Ureter (tissue), 1 donor: ENCODE measurements around the gene LPAR5. TPM values are rescaled to one million over a fixed set of nuclear protein-coding genes. Genes with fewer than 3 reads are reported as not detected.

Experiments
- total RNA-seq: library from RNA; stranded (reverse); gene quantifications from one replicate; pipeline ENCODE4 v1.2.4, GENCODE V29; 2023
- donor health status: DM: yes; HTN: yes; CAD: no.

Gene LPAR5
- total RNA-seq, 1 donor from 2014 or later, result 13.6 TPM

Other genes starting within 250 kb of the LPAR5 start
- gene CD27, start 191.0 kb downstream of the LPAR5 start, total RNA-seq, result 2.6 TPM
- gene TAPBPL, start 183.9 kb downstream of the LPAR5 start, total RNA-seq, result 52.3 TPM
- gene VAMP1, start 165.3 kb downstream of the LPAR5 start, total RNA-seq, result 16.0 TPM
- gene MRPL51, start 142.7 kb downstream of the LPAR5 start, total RNA-seq, result 150 TPM
- 24.0 TPM for gene NCAPD2, start 141.9 kb downstream of the LPAR5 start, total RNA-seq
- gene GAPDH, start 101.4 kb downstream of the LPAR5 start, total RNA-seq, result 2,120 TPM
- gene IFFO1, start 79.9 kb downstream of the LPAR5 start, total RNA-seq, result 13.7 TPM
- gene NOP2, start 67.7 kb downstream of the LPAR5 start, total RNA-seq, result 51.7 TPM
- 232 TPM for gene CHD4, start 28.6 kb downstream of the LPAR5 start, total RNA-seq
- gene ACRBP, start 11.5 kb upstream of the LPAR5 start, total RNA-seq, result 2.3 TPM
- 39.3 TPM for gene ING4, start 27.2 kb upstream of the LPAR5 start, total RNA-seq
- 63.4 TPM for gene ZNF384, start 53.4 kb upstream of the LPAR5 start, total RNA-seq
- gene PIANP, start 64.9 kb upstream of the LPAR5 start, total RNA-seq, result 2.6 TPM
- 77.9 TPM for gene COPS7A, start 88.1 kb upstream of the LPAR5 start, total RNA-seq
- 139 TPM for gene MLF2, start 117.2 kb upstream of the LPAR5 start, total RNA-seq
- 288 TPM for gene PTMS, start 130.4 kb upstream of the LPAR5 start, total RNA-seq
- gene LAG3, start 136.6 kb upstream of the LPAR5 start, total RNA-seq, result 2.3 TPM
- gene CD4, start 153.6 kb upstream of the LPAR5 start, total RNA-seq, result 18.0 TPM
- 2.5 TPM for gene GPR162, start 185.9 kb upstream of the LPAR5 start, total RNA-seq
- 27.9 TPM for gene P3H3, start 192.4 kb upstream of the LPAR5 start, total RNA-seq
- gene GNB3, start 205.0 kb upstream of the LPAR5 start, total RNA-seq, result 4.5 TPM
- gene CDCA3, start 215.3 kb upstream of the LPAR5 start, total RNA-seq, result 1.4 TPM
- gene USP5, start 216.2 kb upstream of the LPAR5 start, total RNA-seq, result 106 TPM
- gene TPI1, start 231.6 kb upstream of the LPAR5 start, total RNA-seq, result 418 TPM
- 9.9 TPM for gene SPSB2, start 237.3 kb upstream of the LPAR5 start, total RNA-seq